ENCODE results near the gene CYP4A22. TPM values are rescaled to one million over a fixed set of nuclear protein-coding genes. Genes with fewer than 3 reads are reported as not detected.
A peak's percentile ranks its signal among the peaks of the same experiment; 100 is the strongest.

Gene CYP4A22
- total and polyA plus RNA-seq, 9 of the 15 experiments (the other 6 are each of a cell fraction or from before 2014, with no cell fraction given), result 0.07 TPM; not detected in 8

- TF ChIP-seq ZNF696 (CRISPR knock-in tag; conservative IDR thresholded peaks at IDR 0.05), result no peak
- TF ChIP-seq USF1 (CRISPR knock-in tag; IDR thresholded peaks at IDR 0.05), result 0 out of 2 replicates have a peak, but pooled peaks have one; percentile 12
- no peak for TF ChIP-seq PRMT5 (CRISPR knock-in tag; IDR thresholded peaks at IDR 0.05)
- TF ChIP-seq HEY1 (CRISPR knock-in tag; IDR thresholded peaks at IDR 0.05; ENCODE audit: borderline replicate concordance), result no peak
- TF ChIP-seq KLF1 (tag; IDR thresholded peaks at IDR 0.05), result no peak
- TF ChIP-seq, protein P1, sequence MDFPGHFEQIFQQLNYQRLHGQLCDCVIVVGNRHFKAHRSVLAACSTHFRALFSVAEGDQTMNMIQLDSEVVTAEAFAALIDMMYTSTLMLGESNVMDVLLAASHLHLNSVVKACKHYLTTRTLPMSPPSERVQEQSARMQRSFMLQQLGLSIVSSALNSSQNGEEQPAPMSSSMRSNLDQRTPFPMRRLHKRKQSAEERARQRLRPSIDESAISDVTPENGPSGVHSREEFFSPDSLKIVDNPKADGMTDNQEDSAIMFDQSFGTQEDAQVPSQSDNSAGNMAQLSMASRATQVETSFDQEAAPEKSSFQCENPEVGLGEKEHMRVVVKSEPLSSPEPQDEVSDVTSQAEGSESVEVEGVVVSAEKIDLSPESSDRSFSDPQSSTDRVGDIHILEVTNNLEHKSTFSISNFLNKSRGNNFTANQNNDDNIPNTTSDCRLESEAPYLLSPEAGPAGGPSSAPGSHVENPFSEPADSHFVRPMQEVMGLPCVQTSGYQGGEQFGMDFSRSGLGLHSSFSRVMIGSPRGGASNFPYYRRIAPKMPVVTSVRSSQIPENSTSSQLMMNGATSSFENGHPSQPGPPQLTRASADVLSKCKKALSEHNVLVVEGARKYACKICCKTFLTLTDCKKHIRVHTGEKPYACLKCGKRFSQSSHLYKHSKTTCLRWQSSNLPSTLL (IDR thresholded peaks at IDR 0.05), result 0 out of 2 replicates have a peak, but pooled peaks have one; percentile 19
- TF ChIP-seq, protein P2, sequence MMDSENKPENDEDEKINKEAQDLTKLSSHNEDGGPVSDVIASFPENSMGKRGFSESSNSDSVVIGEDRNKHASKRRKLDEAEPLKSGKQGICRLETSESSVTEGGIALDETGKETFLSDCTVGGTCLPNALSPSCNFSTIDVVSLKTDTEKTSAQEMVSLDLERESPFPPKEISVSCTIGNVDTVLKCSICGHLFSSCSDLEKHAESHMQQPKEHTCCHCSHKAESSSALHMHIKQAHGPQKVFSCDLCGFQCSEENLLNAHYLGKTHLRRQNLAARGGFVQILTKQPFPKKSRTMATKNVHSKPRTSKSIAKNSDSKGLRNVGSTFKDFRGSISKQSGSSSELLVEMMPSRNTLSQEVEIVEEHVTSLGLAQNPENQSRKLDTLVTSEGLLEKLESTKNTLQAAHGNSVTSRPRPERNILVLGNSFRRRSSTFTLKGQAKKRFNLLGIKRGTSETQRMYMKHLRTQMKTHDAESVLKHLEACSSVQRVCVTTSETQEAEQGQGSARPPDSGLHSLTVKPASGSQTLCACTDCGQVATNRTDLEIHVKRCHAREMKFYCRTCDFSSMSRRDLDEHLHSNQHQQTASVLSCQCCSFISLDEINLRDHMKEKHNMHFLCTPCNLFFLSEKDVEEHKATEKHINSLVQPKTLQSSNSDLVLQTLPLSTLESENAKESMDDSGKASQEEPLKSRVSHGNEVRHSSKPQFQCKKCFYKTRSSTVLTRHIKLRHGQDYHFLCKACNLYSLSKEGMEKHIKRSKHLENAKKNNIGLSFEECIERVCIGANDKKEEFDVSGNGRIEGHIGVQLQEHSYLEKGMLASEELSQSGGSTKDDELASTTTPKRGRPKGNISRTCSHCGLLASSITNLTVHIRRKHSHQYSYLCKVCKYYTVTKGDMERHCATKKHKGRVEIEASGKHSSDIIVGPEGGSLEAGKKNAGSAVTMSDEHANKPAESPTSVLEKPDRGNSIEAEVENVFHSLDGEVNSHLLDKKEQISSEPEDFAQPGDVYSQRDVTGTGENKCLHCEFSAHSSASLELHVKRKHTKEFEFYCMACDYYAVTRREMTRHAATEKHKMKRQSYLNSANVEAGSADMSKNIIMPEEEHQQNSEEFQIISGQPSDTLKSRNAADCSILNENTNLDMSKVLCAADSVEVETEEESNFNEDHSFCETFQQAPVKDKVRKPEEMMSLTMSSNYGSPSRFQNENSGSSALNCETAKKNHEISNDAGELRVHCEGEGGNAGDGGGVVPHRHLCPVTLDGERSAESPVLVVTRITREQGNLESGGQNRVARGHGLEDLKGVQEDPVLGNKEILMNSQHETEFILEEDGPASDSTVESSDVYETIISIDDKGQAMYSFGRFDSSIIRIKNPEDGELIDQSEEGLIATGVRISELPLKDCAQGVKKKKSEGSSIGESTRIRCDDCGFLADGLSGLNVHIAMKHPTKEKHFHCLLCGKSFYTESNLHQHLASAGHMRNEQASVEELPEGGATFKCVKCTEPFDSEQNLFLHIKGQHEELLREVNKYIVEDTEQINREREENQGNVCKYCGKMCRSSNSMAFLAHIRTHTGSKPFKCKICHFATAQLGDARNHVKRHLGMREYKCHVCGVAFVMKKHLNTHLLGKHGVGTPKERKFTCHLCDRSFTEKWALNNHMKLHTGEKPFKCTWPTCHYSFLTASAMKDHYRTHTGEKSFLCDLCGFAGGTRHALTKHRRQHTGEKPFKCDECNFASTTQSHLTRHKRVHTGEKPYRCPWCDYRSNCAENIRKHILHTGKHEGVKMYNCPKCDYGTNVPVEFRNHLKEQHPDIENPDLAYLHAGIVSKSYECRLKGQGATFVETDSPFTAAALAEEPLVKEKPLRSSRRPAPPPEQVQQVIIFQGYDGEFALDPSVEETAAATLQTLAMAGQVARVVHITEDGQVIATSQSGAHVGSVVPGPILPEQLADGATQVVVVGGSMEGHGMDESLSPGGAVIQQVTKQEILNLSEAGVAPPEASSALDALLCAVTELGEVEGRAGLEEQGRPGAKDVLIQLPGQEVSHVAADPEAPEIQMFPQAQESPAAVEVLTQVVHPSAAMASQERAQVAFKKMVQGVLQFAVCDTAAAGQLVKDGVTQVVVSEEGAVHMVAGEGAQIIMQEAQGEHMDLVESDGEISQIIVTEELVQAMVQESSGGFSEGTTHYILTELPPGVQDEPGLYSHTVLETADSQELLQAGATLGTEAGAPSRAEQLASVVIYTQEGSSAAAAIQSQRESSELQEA (IDR thresholded peaks at IDR 0.05; ENCODE audit: low read depth), result no peak; the same call in 1 of the 2 replicates
- no peak for TF ChIP-seq ELF2 (CRISPR knock-in tag; IDR thresholded peaks at IDR 0.05)
- no peak for TF ChIP-seq ZNF282 (CRISPR knock-in tag; IDR thresholded peaks at IDR 0.05)
- peak; percentile 45 for TF ChIP-seq POLR2B (IDR thresholded peaks at IDR 0.05; ENCODE audit: low read depth, partially characterized antibody)
- TF ChIP-seq THRB (CRISPR knock-in tag; conservative IDR thresholded peaks at IDR 0.05), result peak; percentile 92
- TF ChIP-seq HSF4 (CRISPR knock-in tag; IDR thresholded peaks at IDR 0.05; ENCODE audit: borderline replicate concordance), result no peak
- TF ChIP-seq ADNP (tag; IDR thresholded peaks at IDR 0.05), result peak; percentile 79
- peak; percentile 86 for TF ChIP-seq ARHGAP35 (IDR thresholded peaks at IDR 0.05; ENCODE audit: partially characterized antibody)
- TF ChIP-seq NR4A1 (CRISPR knock-in tag; IDR thresholded peaks at IDR 0.05), result no peak
- no peak for TF ChIP-seq NR4A1 (tag; IDR thresholded peaks at IDR 0.05)
- no peak for TF ChIP-seq PTRF (tag; IDR thresholded peaks at IDR 0.05)
- no peak for TF ChIP-seq RBM15 (IDR thresholded peaks at IDR 0.05; ENCODE audit: insufficient read depth, low read length)
Observed at GRCh38 chr1:47180603-47181094, 43.4 kb downstream of the CYP4A22 start (continued).

Data from K562 (cell line).